Limb (tissue), 2 donors: ENCODE measurements around the gene SEMA3C.
"Not testable (repeated sequence)": the region's sequence is repeated elsewhere in the genome, so short reads cannot be mapped to it uniquely, and the experiment has no call there.

ENCODE experiments used
- DNase-seq, 2 donors: peaks; one replicate each; pipeline ENCODE4 v3.0.0-alpha.2; 2016; ENCODE audit errors: extremely low spot score in 2 of 2

SEMA3C gene

DNA sequence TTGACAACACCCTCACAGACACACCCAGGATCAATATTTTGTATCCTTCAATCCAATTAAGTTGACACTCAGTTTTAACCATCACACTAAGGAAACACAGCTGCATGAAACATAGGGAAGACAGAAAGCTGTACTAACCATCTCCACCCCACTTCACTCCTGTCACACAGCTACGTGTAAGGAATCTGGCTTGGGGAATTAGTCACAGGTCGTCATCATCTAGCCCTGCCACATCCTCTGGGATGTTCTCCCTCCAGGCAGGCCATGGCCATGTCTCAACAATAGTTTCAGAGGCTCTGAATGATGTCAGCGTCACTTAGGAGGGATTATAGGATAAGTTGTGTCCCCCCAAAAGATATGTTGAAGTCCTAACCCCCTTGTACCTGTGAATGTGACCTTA lies 10.8 kb upstream of the SEMA3C start:
- no peak for DNase-seq

- not testable (repeated sequence) for DNase-seq
Measured at GRCh38 chr7:80926955-80927354, 8.1 kb upstream of the SEMA3C start.

- no peak for DNase-seq
Measured at GRCh38 chr7:80924090-80924489, 5.2 kb upstream of the SEMA3C start.

DNA sequence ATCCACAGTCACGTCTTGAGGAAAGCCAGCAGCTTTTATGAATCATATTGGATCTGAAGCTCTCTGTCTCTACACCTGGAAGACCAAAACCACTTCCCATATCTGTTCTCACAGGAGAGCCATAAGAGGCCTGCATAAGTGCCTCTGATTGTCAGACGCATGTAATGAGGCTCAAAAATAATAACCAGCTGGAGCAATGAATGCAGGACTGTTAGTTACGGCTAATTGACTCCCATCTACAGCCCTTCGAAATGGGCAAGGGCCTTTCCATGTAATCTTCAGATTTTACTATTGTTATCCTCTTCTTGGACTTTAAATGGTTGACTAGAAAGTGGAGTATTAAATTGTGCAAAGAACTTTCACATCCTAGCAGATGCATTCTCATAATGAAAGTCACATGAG lies 4.4 kb upstream of the SEMA3C start:
- DNase-seq, result no peak

DNA sequence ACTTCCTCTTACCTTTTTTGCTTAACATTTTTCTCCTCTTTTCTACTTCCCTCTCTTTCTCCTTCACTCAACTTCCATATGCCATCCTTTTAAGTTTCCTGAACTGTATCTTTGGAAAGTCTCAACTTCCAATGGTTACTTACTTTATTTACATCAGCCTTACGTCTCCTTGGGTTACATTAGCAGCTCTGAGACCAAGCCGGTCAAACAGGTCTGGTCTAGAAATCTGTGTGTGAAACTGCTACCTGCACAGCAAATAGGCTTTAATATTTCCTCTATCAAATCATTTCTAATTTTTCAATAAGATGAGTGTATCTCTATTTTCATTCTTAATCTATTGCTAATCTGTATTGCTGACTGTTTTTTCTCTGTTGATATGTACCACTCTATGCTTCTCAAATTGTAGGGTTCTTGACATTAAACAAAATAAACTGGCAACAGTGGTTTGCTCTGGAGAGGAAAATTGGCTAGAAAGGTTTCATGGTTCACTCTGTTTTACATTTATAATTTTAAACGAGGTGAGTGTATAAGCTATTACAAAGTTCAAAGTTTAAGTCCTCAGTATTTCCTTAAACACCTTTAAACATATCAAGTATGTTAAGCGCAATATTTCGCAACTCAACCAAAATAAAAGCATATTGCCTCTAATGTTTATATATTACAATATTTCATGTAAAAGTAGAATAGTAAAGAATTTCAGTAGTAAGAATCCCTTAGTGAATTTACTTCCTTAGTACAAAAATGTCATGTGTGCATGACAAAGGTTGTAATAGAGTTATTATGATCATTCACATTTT lies 3.6 kb upstream of the SEMA3C start:
- no peak for DNase-seq

- no peak for DNase-seq
Measured at GRCh38 chr7:80921130-80921529, 2.3 kb upstream of the SEMA3C start.

- DNase-seq, result peak in 1 of 2 donors; percentile 46
Measured at GRCh38 chr7:80918399-80918798, 452 bp downstream of the SEMA3C start.

GRCh38 chr7:80916770-80917741 lies 1.8 kb downstream of the SEMA3C start:
- DNase-seq, result peak in 1 of 2 donors; percentile 75

- DNase-seq, result no peak
Measured at GRCh38 chr7:80910228-80910627, 8.6 kb downstream of the SEMA3C start.

- DNase-seq, result no peak
Measured at GRCh38 chr7:80908360-80908797, 10.5 kb downstream of the SEMA3C start.

GRCh38 chr7:80907612-80908011 lies 11.2 kb downstream of the SEMA3C start:
- no peak for DNase-seq

- no peak for DNase-seq
Measured at GRCh38 chr7:80907141-80907601, 11.7 kb downstream of the SEMA3C start.

DNA sequence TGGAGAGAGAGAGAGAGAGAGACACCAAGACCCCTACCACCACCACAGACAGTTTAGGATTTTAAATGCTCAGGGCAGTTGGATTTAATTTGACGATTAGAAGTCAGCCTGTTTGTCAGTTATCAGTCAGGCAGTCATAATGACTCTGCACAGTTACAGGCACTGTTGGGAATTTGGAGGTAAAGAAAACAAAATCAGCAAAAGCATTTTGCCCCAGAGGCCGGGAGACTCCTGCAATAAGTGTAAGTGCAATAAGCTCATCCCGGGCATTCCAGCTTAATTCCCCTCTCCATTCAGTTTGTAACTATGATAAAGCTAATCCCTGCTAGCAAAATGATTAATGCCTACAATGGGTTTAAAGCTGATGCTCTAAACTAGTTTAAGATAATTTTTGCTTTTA lies 13.5 kb downstream of the SEMA3C start:
- DNase-seq, result no peak

DNA sequence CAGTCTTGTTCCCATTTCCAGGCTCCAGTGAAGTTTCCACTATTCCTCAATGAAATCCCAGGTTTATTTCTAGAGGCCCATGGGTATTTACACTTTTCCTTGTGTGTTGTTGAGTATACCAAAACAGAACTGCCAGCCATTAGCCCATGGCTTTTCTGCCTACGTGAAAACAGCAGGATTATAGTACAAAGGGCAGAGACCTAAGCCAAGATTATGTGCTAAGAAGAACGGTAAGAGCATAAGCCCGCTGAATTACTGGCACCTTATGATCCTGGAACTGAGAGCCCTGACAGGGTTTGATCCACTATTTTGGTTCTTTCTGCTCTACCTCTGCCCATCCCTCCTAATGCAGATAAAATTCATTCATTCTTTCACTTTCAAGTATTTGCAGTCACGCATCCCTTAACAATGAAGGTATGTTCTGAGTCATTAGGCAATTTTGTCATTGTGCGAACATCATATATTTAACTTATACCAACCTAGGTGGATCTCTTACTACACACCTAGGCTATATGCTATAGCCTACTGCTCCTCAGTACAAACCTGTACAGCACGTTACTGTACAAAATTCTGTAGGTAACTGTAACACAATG lies 16.0 kb downstream of the SEMA3C start:
- no peak for DNase-seq

- no peak for DNase-seq
Measured at GRCh38 chr7:80902019-80902418, 16.8 kb downstream of the SEMA3C start.

GRCh38 chr7:80900583-80901576 lies 18.0 kb downstream of the SEMA3C start:
- DNase-seq, result no peak

- no peak for DNase-seq
Measured at GRCh38 chr7:80896906-80897598, 21.8 kb downstream of the SEMA3C start.

DNA sequence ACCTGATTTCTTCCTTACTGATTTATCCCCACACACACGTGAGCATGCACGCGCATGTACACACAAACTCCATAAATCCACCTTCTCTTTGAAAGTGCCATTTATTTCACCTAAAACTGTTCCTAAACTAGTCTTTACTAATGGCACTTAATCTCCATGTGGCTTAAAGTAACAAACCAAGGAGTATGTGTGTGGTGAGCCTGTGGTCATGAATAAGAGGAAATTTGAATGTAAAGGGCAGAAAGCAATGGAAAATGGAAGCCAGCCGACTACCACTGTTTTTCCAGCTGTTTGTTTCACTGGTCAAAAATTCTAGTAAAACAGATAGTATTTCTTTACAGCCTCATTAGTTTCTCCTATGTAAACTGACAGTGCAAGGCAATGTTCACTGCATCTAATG lies 23.8 kb downstream of the SEMA3C start:
- DNase-seq, result no peak

DNA sequence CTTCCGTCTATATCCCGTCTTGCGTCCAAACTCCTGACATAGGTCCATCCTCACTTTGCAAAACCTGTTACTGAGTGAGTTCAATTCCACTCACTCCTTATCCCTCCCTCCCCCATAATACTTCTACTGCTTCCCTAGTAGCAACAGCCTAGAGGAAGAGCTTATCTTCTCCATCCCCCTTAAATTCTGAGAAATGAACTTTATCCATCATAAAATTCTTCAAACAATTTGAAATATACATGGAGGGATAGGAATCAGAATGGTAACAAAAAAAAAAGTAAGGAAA lies 27.6 kb downstream of the SEMA3C start:
- no peak for DNase-seq
